HepG2 (cell line): ENCODE data around the gene TSGA10IP. TPM values are rescaled to one million over a fixed set of nuclear protein-coding genes. Genes with fewer than 3 reads are reported as not detected.

Experiments
- ATAC-seq: fragments of 200-7000 bp; cut with Tn5 transposase; 3 replicates; pipeline ENCODE4 v1.9.1; 2020; ENCODE audit warnings: mild to moderate bottlenecking, moderate library complexity
- BruUV-seq: library from RNA; stranded (reverse); fragments of 400-500 nt; replicated peaks from 2 replicates; lab custom pipeline; 2021; lab: Mats Ljungman, UMichigan
- CTCF ChIA-PET: fragments of 300-600 bp; formaldehyde crosslinking; extraction: SDS; loops from one replicate; lab custom pipeline; 2021; ENCODE audit warnings: low total read pairs, inconsistent platforms, low intra/inter-chr PET ratio; lab: Yijun Ruan, JAX
- POLR2A ChIA-PET: fragments of 350-600 bp; sonication (Branson Sonifier 250); formaldehyde crosslinking; loops from one replicate; lab custom pipeline; 2020; ENCODE audit warnings: antibody characterized with exemption, inconsistent platforms; lab: Yijun Ruan, JAX
- DNase-seq: peaks from one replicate; pipeline ENCODE4 v3.0.0-alpha.2; 2015; ENCODE audit warnings: low spot score
- FAIRE-seq: peaks from 3 replicates; lab custom pipeline; 2011; peaks lifted over from hg19 to GRCh38; lab: Jason Lieb, UNC
- H2AFZ ChIP-seq: one replicate; pipeline ENCODE4 v1.6.1; 2011; ENCODE audit warnings: low read length, inconsistent platforms
- H3K27ac ChIP-seq: fragments of 300-600 bp; 3 replicates; pipeline ENCODE4 v1.8.0; 2011; ENCODE audit warnings: mixed run types, mild to moderate bottlenecking, mixed read lengths, low read length, inconsistent platforms; ENCODE audit not compliant: insufficient read depth; ENCODE audit errors: extremely low read length
- H3K27me3 ChIP-seq, 2 experiments: fragments of 200-600 bp in 1 of 2; 2 replicates in 1 of 2; 3 replicates in 1 of 2; pipeline versions ENCODE4 v1.6.0 to v1.8.0; 2011; ENCODE audit warnings: low read length in 2 of 2, mild to moderate bottlenecking in 2 of 2, moderate library complexity in 2 of 2, inconsistent platforms in 1 of 2; ENCODE audit not compliant: insufficient read depth in 2 of 2, control insufficient read depth in 1 of 2
- H3K36me3 ChIP-seq, 2 experiments: fragments of 200-600 bp in 1 of 2; replicated peaks in 1 of 2; 2 replicates in 1 of 2; 3 replicates in 1 of 2; pipeline versions ENCODE4 v1.5.1 to v1.8.0; 2011; ENCODE audit warnings: low read length in 2 of 2, inconsistent platforms in 1 of 2; ENCODE audit not compliant: insufficient read depth in 2 of 2, control insufficient read depth in 1 of 2
- H3K4me1 ChIP-seq: 2 replicates; pipeline ENCODE4 v1.5.1; 2012; ENCODE audit warnings: low read length, inconsistent platforms; ENCODE audit not compliant: insufficient read depth
- H3K4me2 ChIP-seq: 2 replicates; pipeline ENCODE4 v1.6.0; 2011; ENCODE audit warnings: low read depth, low read length, inconsistent platforms
- H3K4me3 ChIP-seq, 3 experiments: fragments of 200-600 bp in 1 of 3; sonication (generic), shearing (Covaris generic) in 1 of 3; replicated peaks in 1 of 3; 2 replicates each; pipeline ENCODE4 v1.5.1; 2011 to 2016; ENCODE audit warnings: low read length in 3 of 3, inconsistent platforms in 2 of 3, low read depth in 2 of 3, mild to moderate bottlenecking in 2 of 3, control low read depth in 1 of 3, mixed read lengths in 1 of 3; ENCODE audit not compliant: insufficient read depth in 1 of 3
- H3K79me2 ChIP-seq: one replicate; pipeline ENCODE4 v1.6.1; 2011; ENCODE audit warnings: low read length, inconsistent platforms; ENCODE audit not compliant: insufficient read depth
- H3K9ac ChIP-seq: 2 replicates; pipeline ENCODE4 v1.6.0; 2011; ENCODE audit warnings: mild to moderate bottlenecking, low read depth, low read length, inconsistent platforms; ENCODE audit not compliant: insufficient read depth
- H3K9me3 ChIP-seq: 2 replicates; pipeline ENCODE4 v1.5.1; 2012; ENCODE audit warnings: mild to moderate bottlenecking, low read length
- H4K20me1 ChIP-seq: 2 replicates; pipeline ENCODE4 v1.6.0; 2011; ENCODE audit warnings: inconsistent platforms, mild to moderate bottlenecking, low read length, moderate library complexity; ENCODE audit not compliant: insufficient read depth
- ATF1 ChIP-seq: IDR thresholded peaks from 2 replicates; pipeline ENCODE4 v1.6.1; 2016; ENCODE audit warnings: mild to moderate bottlenecking, control low read depth
- BCL6 ChIP-seq: IDR thresholded peaks from 2 replicates; pipeline ENCODE4 v1.6.1; 2016; ENCODE audit warnings: missing genetic modification reagents, missing compliant biosample characterization
- CEBPG ChIP-seq: IDR thresholded peaks from 2 replicates; pipeline ENCODE4 v1.6.1; 2016
- ELF1 ChIP-seq: sonication (generic); formaldehyde crosslinking; IDR thresholded peaks from 2 replicates; pipeline ENCODE4 v1.4.0; 2020; ENCODE audit warnings: missing genetic modification reagents
- HIVEP1 ChIP-seq: sonication (generic); formaldehyde crosslinking; IDR thresholded peaks from 2 replicates; pipeline ENCODE4 v1.4.0; 2020; ENCODE audit warnings: mild to moderate bottlenecking, missing genetic modification reagents
- HNRNPK ChIP-seq: fragments of 200-400 bp; formaldehyde crosslinking; IDR thresholded peaks from 2 replicates; pipeline ENCODE4 v1.6.1; 2018; ENCODE audit warnings: low read length, low read depth, moderate library complexity, mild to moderate bottlenecking; ENCODE audit not compliant: poor library complexity, severe bottlenecking
- PHF21A ChIP-seq: sonication (generic); formaldehyde crosslinking; IDR thresholded peaks from 2 replicates; pipeline ENCODE4 v1.5.0; 2020; ENCODE audit warnings: mild to moderate bottlenecking, missing genetic modification reagents
- RBM22 ChIP-seq: fragments of 200-400 bp; formaldehyde crosslinking; optimal IDR thresholded peaks from 2 replicates; pipeline ENCODE3; 2017; ENCODE audit warnings: mild to moderate bottlenecking, low read length, moderate library complexity
- SP2 ChIP-seq: sonication (generic); formaldehyde crosslinking; IDR thresholded peaks from 2 replicates; pipeline ENCODE4 v1.5.1; 2020; ENCODE audit warnings: mild to moderate bottlenecking, missing genetic modification reagents
- THYN1 ChIP-seq: sonication (generic); formaldehyde crosslinking; IDR thresholded peaks from 2 replicates; pipeline ENCODE4 v1.8.1; 2023; ENCODE audit warnings: low read depth, mild to moderate bottlenecking, moderate library complexity, missing genetic modification reagents, borderline replicate concordance
- YY1 ChIP-seq: IDR thresholded peaks from 2 replicates; pipeline ENCODE4 v1.6.1; 2011; ENCODE audit warnings: low read length, low read depth, moderate library complexity, mild to moderate bottlenecking; ENCODE audit not compliant: insufficient read depth, insufficient replicate concordance
- ZNF652 ChIP-seq: IDR thresholded peaks from 2 replicates; pipeline ENCODE4 v1.6.1; 2016; ENCODE audit warnings: low read depth, borderline replicate concordance
- ZNF7 ChIP-seq: IDR thresholded peaks from 2 replicates; pipeline ENCODE4 v1.6.1; 2016; ENCODE audit warnings: missing biosample characterization, missing genetic modification reagents
- ZNF761 ChIP-seq: sonication (generic); formaldehyde crosslinking; conservative IDR thresholded peaks from 2 replicates; pipeline ENCODE4 v1.4.0; 2020; ENCODE audit warnings: mild to moderate bottlenecking, missing genetic modification reagents
- ZNF766 ChIP-seq: sonication (generic); formaldehyde crosslinking; IDR thresholded peaks from 2 replicates; pipeline ENCODE4 v1.5.0; 2020; ENCODE audit warnings: missing genetic modification reagents, borderline replicate concordance
- ZNF816 ChIP-seq: sonication (generic); formaldehyde crosslinking; IDR thresholded peaks from 2 replicates; pipeline ENCODE4 v1.8.0; 2022; ENCODE audit warnings: missing genetic modification reagents, mild to moderate bottlenecking, borderline replicate concordance
- WGBS: methylation state at CpG from one replicate; pipeline ENCODE4 v1.1.6; 2017; ENCODE audit warnings: low lambda C conversion rate; 5-methylcytosine and 5-hydroxymethylcytosine counted together
- in situ Hi-C: cut with HindIII; loops from 2 replicates; pipeline ENCODE4 v1.10.0; 2017; ENCODE audit warnings: low pct_unique_long_range_greater_than_20kb; ENCODE audit not compliant: extremely low pct_ligation_motif_present
- intact Hi-C: fragments of 100-400 bp; cut with micrococcal nuclease; formaldehyde crosslinking; loops from one replicate; pipeline ENCODE4 v1.10.0; 2022; ENCODE audit not compliant: unreplicated experiment
- polyA plus RNA-seq, 8 experiments: library from polyadenylated mRNA; depleted of rRNA in 3 of 8; stranded (reverse) in 7 of 8; unstranded in 1 of 8; fragments of >200 nt; fragmentation: Illumina TruSeq in 4 of 8; extraction: Trizol in 4 of 8; gene quantifications; 2 replicates each; pipeline versions ENCODE4 v1.2.1 to v1.2.3, GENCODE V29; 2011 to 2016; ENCODE audit warnings: low read depth in 4 of 8, missing spikeins in 1 of 8, mixed read lengths in 1 of 8; ENCODE audit not compliant: insufficient read depth in 1 of 8
- total RNA-seq, 5 experiments: library from RNA; depleted of rRNA; stranded (reverse); fragments of >200 nt; fragmentation: Illumina TruSeq; extraction: Trizol; gene quantifications; 2 replicates each; pipeline ENCODE4 v1.2.3, GENCODE V29; 2016; ENCODE audit warnings: low read depth in 1 of 5
- TF ChIP-seq, protein P1 (sequence below): sonication (generic); formaldehyde crosslinking; IDR thresholded peaks from 2 replicates; pipeline ENCODE4 v1.4.0; 2020; ENCODE audit warnings: missing genetic modification reagents, borderline replicate concordance
- TF ChIP-seq, protein P2 (sequence below): sonication (generic); formaldehyde crosslinking; IDR thresholded peaks from 2 replicates; pipeline ENCODE4 v1.5.1; 2020; ENCODE audit warnings: missing genetic modification reagents, mild to moderate bottlenecking, borderline replicate concordance

TSGA10IP gene
- total and polyA plus RNA-seq, 2 of the 13 experiments (the other 11 are each of a cell fraction or from before 2014, with no cell fraction given) = not detected

GRCh38 chr11:65898656-65899355 lies 46.5 kb upstream of the TSGA10IP start:
- Histone ChIP-seq H2AFZ (no peak overlapping the region), H3K4me3 (peak overlapping the region; percentile 84 to 89 (median 89)), H3K4me2 (peak overlapping the region; percentile 93), H3K4me1 (peaks cover 54% of the 10 kb centered on the region), H3K9me3 (no peaks in the 10 kb centered on the region), H3K27me3 (no peaks in the 10 kb centered on the region; a peak in 1 of 5 replicates), H3K79me2 (peaks cover 32% of the 10 kb centered on the region), H3K27ac (peak overlapping the region; percentile 66), H3K36me3 (peaks cover 8 to 16% of the 10 kb centered on the region in 2 experiments; a peak in 4 of 5 replicates), H3K9ac (peak overlapping the region; percentile 88), H4K20me1 (no peaks in the 10 kb centered on the region)
- intact Hi-C loops = no loop called here
- in situ Hi-C loops = no loop called here
- WGBS = 8% methylated on average over 12 of the region's 28 CpGs
- ATAC-seq (no peak), FAIRE-seq (no peak), DNase-seq (no peak)
- POLR2A ChIA-PET = interaction anchor here (0.8 to 6.2 kb wide), 6 partner anchors 8 to 186 kb away, joined by 4 to 95 read pairs (median 8); partner anchors contain the start of genes CCDC85B, FIBP and KAT5
- TF ChIP-seq ATF1 (CRISPR knock-in tag) = 0 out of 2 replicates have a peak, but pooled peaks have one; percentile 21
- peak; percentile 61; the same call in 1 of the 2 replicates for TF ChIP-seq ELF1
- no peak for TF ChIP-seq YY1
- TF ChIP-seq ZNF766 (CRISPR knock-in tag) = 0 out of 2 replicates have a peak, but pooled peaks have one; percentile 38
- TF ChIP-seq ZNF652 (CRISPR knock-in tag) = no peak
- TF ChIP-seq THYN1 (CRISPR knock-in tag) = no peak
- no peak for TF ChIP-seq BCL6 (CRISPR knock-in tag)
- TF ChIP-seq HNRNPK = peak; percentile 45
- TF ChIP-seq CEBPG (CRISPR knock-in tag) = 0 out of 2 replicates have a peak, but pooled peaks have one; percentile 25
- no peak for TF ChIP-seq RBM22
- TF ChIP-seq ZNF816 (CRISPR knock-in tag) = peak; percentile 74; the same call in 1 of the 2 replicates
- 0 out of 2 replicates have a peak, but pooled peaks have one; percentile 40 for TF ChIP-seq SP2 (CRISPR knock-in tag)
- TF ChIP-seq PHF21A (CRISPR knock-in tag) = peak; percentile 12; the same call in 1 of the 2 replicates
- TF ChIP-seq ZNF7 (CRISPR knock-in tag) = no peak
- no peak for TF ChIP-seq HIVEP1 (CRISPR knock-in tag)
- 0 out of 2 replicates have a peak, but pooled peaks have one; percentile 29 for TF ChIP-seq ZNF761 (CRISPR knock-in tag)
- TF ChIP-seq, protein P1, sequence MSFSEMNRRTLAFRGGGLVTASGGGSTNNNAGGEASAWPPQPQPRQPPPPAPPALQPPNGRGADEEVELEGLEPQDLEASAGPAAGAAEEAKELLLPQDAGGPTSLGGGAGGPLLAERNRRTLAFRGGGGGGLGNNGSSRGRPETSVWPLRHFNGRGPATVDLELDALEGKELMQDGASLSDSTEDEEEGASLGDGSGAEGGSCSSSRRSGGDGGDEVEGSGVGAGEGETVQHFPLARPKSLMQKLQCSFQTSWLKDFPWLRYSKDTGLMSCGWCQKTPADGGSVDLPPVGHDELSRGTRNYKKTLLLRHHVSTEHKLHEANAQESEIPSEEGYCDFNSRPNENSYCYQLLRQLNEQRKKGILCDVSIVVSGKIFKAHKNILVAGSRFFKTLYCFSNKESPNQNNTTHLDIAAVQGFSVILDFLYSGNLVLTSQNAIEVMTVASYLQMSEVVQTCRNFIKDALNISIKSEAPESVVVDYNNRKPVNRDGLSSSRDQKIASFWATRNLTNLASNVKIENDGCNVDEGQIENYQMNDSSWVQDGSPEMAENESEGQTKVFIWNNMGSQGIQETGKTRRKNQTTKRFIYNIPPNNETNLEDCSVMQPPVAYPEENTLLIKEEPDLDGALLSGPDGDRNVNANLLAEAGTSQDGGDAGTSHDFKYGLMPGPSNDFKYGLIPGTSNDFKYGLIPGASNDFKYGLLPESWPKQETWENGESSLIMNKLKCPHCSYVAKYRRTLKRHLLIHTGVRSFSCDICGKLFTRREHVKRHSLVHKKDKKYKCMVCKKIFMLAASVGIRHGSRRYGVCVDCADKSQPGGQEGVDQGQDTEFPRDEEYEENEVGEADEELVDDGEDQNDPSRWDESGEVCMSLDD (CRISPR knock-in tag) = no peak
- TF ChIP-seq, protein P2, sequence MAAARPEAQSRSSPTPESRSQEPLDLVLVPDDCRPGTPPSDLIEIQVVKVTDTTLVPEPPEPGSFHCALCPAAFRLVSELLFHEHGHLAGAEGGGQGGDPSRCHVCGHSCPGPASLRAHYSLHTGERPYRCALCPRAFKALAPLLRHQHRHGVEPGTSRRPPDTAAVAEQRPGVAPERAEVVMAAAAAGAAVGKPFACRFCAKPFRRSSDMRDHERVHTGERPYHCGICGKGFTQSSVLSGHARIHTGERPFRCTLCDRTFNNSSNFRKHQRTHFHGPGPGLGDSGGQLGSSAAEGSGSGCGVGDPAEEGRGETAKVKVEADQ (CRISPR knock-in tag) = no peak
- TSS peak; percentile 54 for BruUV-seq
- CTCF ChIA-PET = interaction anchor here (1.2 kb wide), 1 partner anchor 11 kb away, joined by 3 read pairs; the partner anchor contains the start of gene FIBP
